Ramos (cell line): ENCODE results near the gene NPTN.

Experiments
- in situ Hi-C: fragments of 300-500 bp; cut with MboI; formaldehyde crosslinking; loops from one replicate; pipeline ENCODE4 v1.14.3; 2022; ENCODE audit warnings: low sequenced_read_pairs; ENCODE audit not compliant: unreplicated experiment

The NPTN gene

GRCh38 chr15:73633991-73634495 is 854 bp upstream of the NPTN start:
- in situ Hi-C loops = no loop called here

GRCh38 chr15:73632670-73633058 is 525 bp downstream of the NPTN start:
- in situ Hi-C loops = no loop called here

GRCh38 chr15:73631915-73632669 is 1.1 kb downstream of the NPTN start:
- in situ Hi-C loops = no loop called here

- in situ Hi-C loops = no loop called here
These were observed 2.2 kb downstream of the NPTN start for GRCh38 chr15:73630921-73631362.

- in situ Hi-C loops = no loop called here
These were observed 3.3 kb downstream of the NPTN start for GRCh38 chr15:73629798-73630429.

GRCh38 chr15:73628976-73629797 is 4.0 kb downstream of the NPTN start:
- in situ Hi-C loops = no loop called here

- in situ Hi-C loops = no loop called here
These were observed 5.1 kb downstream of the NPTN start for GRCh38 chr15:73628102-73628501.

GRCh38 chr15:73626072-73626471 is 7.1 kb downstream of the NPTN start:
- in situ Hi-C loops = no loop called here

- in situ Hi-C loops = no loop called here
These were observed 8.7 kb downstream of the NPTN start for GRCh38 chr15:73624530-73624929.

- in situ Hi-C loops = no loop called here
These were observed 11.8 kb downstream of the NPTN start for GRCh38 chr15:73621286-73621826.

- in situ Hi-C loops = no loop called here
These were observed 13.1 kb downstream of the NPTN start for GRCh38 chr15:73620078-73620477.

GRCh38 chr15:73617913-73618312 is 15.3 kb downstream of the NPTN start:
- in situ Hi-C loops = no loop called here

- in situ Hi-C loops = no loop called here
These were observed 15.8 kb downstream of the NPTN start for GRCh38 chr15:73617301-73617831.

- in situ Hi-C loops = no loop called here
These were observed 24.2 kb downstream of the NPTN start for GRCh38 chr15:73608941-73609340.

GRCh38 chr15:73608475-73608874 is 24.7 kb downstream of the NPTN start:
- in situ Hi-C loops = no loop called here

- in situ Hi-C loops = no loop called here
These were observed 25.3 kb downstream of the NPTN start for GRCh38 chr15:73607843-73608242.

- in situ Hi-C loops = no loop called here
These were observed 25.8 kb downstream of the NPTN start for GRCh38 chr15:73607405-73607804.

- in situ Hi-C loops = no loop called here
These were observed 27.3 kb downstream of the NPTN start for GRCh38 chr15:73605759-73606436.

- in situ Hi-C loops = no loop called here
These were observed 28.7 kb downstream of the NPTN start for GRCh38 chr15:73604477-73604876.

GRCh38 chr15:73602992-73603391 is 30.2 kb downstream of the NPTN start:
- in situ Hi-C loops = no loop called here
